DOHH2 (cell line): Measurements from ENCODE around the gene JARID2.

Source experiments
- CTCF ChIP-seq: fragments of 200-600 bp; sonication (generic); IDR thresholded peaks from one replicate; pipeline ENCODE4 v1.5.1; 2014; ENCODE audit warnings: antibody characterized with exemption, mild to moderate bottlenecking, low read depth, low read length; ENCODE audit not compliant: poor library complexity, severe bottlenecking
- EZH2phosphoT487 ChIP-seq: fragments of 200-600 bp; sonication (generic); IDR thresholded peaks from 2 replicates; pipeline ENCODE4 v1.6.1; 2017; ENCODE audit warnings: borderline replicate concordance, mild to moderate bottlenecking, antibody characterized with exemption, low read length, moderate library complexity, mixed read lengths

DNA sequence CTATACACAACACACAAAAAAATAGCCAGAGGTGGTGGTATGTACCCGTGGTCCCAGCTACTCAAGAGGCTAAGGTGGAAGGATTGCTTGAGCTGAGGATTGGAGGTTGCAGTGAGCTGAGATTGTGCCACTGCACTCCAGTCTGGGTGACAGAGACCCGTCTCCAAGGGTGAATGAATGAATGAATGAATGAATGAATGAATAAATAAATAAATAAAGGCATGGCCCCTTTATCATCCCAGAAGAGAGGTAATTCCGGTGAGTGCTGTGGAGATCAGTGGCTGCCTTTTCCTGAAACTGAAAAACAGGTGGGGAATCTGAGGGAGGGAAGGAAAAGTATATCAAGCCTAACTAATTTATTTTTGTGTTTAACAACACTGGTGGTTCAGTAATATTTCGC, 90.0 kb downstream of the JARID2 start:
- TF ChIP-seq CTCF (no peak), EZH2phosphoT487 (no peak)
